ENCODE data around the gene SMIM17.
A peak's percentile ranks its signal among the peaks of the same experiment; 100 is the strongest.

Gene SMIM17

GRCh38 chr19:56642711-56643459 is at the start of gene SMIM17:
SMIM17 (plus strand) TSS chr19:56643159; CDS start chr19:56645668, 2,509 bp downstream.
- no peak for DNase-seq (ENCODE audit: low spot score)

- DNase-seq (ENCODE audit: low spot score): no peak
Observed at GRCh38 chr19:56594446-56594782, 48.5 kb upstream of the SMIM17 start.

GRCh38 chr19:56594783-56595547 is 48.0 kb upstream of the SMIM17 start, which contains the start of gene ZNF71:
ZNF71 (plus strand) TSS chr19:56595302; CDS start chr19:56601559, 6,257 bp downstream.
- peak; percentile 88 for DNase-seq (ENCODE audit: low spot score)

GRCh38 chr19:56595548-56595899 is 47.4 kb upstream of the SMIM17 start:
- no peak for DNase-seq (ENCODE audit: low spot score)

GRCh38 chr19:56596676-56597075 is 46.3 kb upstream of the SMIM17 start:
- DNase-seq (ENCODE audit: low spot score): no peak

- no peak for DNase-seq (ENCODE audit: low spot score)
Observed at GRCh38 chr19:56597696-56598095, 45.3 kb upstream of the SMIM17 start.

- DNase-seq (ENCODE audit: low spot score): no peak
Observed at GRCh38 chr19:56601375-56601774, 41.6 kb upstream of the SMIM17 start.

- DNase-seq (ENCODE audit: low spot score): no peak
Observed at GRCh38 chr19:56603829-56604228, 39.1 kb upstream of the SMIM17 start.

GRCh38 chr19:56608274-56608964 is 34.5 kb upstream of the SMIM17 start:
- no peak for DNase-seq (ENCODE audit: low spot score)

GRCh38 chr19:56611288-56611687 is 31.7 kb upstream of the SMIM17 start:
- no peak for DNase-seq (ENCODE audit: low spot score)

- DNase-seq (ENCODE audit: low spot score): no peak
Observed at GRCh38 chr19:56612737-56613136, 30.2 kb upstream of the SMIM17 start.

GRCh38 chr19:56613639-56614038 is 29.3 kb upstream of the SMIM17 start:
- DNase-seq (ENCODE audit: low spot score): no peak

- DNase-seq (ENCODE audit: low spot score): no peak
Observed at GRCh38 chr19:56617531-56617930, 25.4 kb upstream of the SMIM17 start.

- DNase-seq (ENCODE audit: low spot score): no peak
Observed at GRCh38 chr19:56619121-56619520, 23.8 kb upstream of the SMIM17 start.

- DNase-seq (ENCODE audit: low spot score): no peak
Observed at GRCh38 chr19:56622374-56622773, 20.6 kb upstream of the SMIM17 start.

- DNase-seq (ENCODE audit: low spot score): no peak
Observed at GRCh38 chr19:56623006-56623405, 20.0 kb upstream of the SMIM17 start.

- DNase-seq (ENCODE audit: low spot score): no peak
Observed at GRCh38 chr19:56625708-56626107, 17.3 kb upstream of the SMIM17 start.

GRCh38 chr19:56633021-56633420 is 9.9 kb upstream of the SMIM17 start:
- DNase-seq (ENCODE audit: low spot score): no peak

- peak; percentile 32 for DNase-seq (ENCODE audit: low spot score)
Observed at GRCh38 chr19:56637976-56638555, 4.9 kb upstream of the SMIM17 start.

GRCh38 chr19:56639217-56639616 is 3.7 kb upstream of the SMIM17 start:
- no peak for DNase-seq (ENCODE audit: low spot score)

- DNase-seq (ENCODE audit: low spot score): no peak
Observed at GRCh38 chr19:56643460-56643955, 549 bp downstream of the SMIM17 start.

GRCh38 chr19:56654151-56654550 is 11.2 kb downstream of the SMIM17 start:
- no peak for DNase-seq (ENCODE audit: low spot score)
